ENCODE data around the gene RPL7A. TPM values are rescaled to one million over a fixed set of nuclear protein-coding genes. Genes with fewer than 3 reads are reported as not detected.

RPL7A gene
- total and polyA plus RNA-seq, 2 donors (not counting 3 experiments of a cell fraction or from before 2014, with no cell fraction given): 2,112 to 2,329 TPM

DNA sequence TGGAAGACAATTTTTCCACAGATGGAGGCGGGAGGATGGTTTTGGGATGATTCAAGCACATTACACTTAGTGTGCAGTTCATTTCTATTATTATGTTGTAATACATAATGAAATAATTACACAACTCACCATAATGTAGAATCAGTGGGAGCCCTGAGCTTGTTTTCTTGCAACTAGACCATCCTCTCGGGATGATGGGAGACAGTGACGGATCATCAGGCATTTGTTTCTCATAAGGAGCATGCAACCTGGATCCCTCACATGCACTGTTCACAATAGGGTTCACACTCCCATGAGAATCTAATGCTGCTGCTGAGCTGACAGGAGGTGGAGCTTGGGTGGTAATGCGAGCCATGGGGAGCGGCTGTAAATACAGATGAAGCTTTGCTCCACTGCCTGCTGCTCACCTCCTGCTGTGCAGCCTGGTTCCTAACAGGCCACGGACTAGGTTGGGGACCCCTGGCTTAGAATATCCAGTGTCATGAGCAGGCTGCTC lies 29.8 kb downstream of the RPL7A start:
- dilution Hi-C loops (cut with MboI; ENCODE audit: extremely low pct_ligation_motif_present, low sequenced_read_pairs): no loop called here
- peaks cover 3% of the 10 kb centered on the region in 2 experiments for H3K36me3 ChIP-seq (ENCODE audit: control insufficient read depth in 2 of 2, extremely low read depth in 1 of 2, insufficient read depth in 2 of 2, low read length in 2 of 2)
- DNase-seq (ENCODE audit: low read depth, low spot score) (no peak), FAIRE-seq (no peak)
- H3K27ac ChIP-seq (ENCODE audit: insufficient read depth, low read depth, low read length): no peak overlapping the region
- H3K9me3 ChIP-seq (replicated peaks; ENCODE audit: control insufficient read depth, insufficient read depth, low read length): no peaks in the 10 kb centered on the region
- H3K79me2 ChIP-seq (ENCODE audit: control insufficient read depth, insufficient read depth, low read length): peaks cover 30% of the 10 kb centered on the region
- H3K4me1 ChIP-seq (ENCODE audit: control insufficient read depth, extremely low read depth, insufficient read depth, low read length): peaks cover 10% of the 10 kb centered on the region
- H3K9me1 ChIP-seq (replicated peaks; ENCODE audit: control insufficient read depth, extremely low read depth, insufficient read depth, low read length): no peaks in the 10 kb centered on the region
- H3K4me2 ChIP-seq (ENCODE audit: insufficient read depth, low read length): no peak overlapping the region
- intact Hi-C loops (cut with micrococcal nuclease): loop anchor here (2.0 kb wide), 1 partner anchor 19 kb away; no protein-coding TSS in a partner anchor
- BruUV-seq (replicated peaks): no TSS peak
- no peaks in the 10 kb centered on the region for H3K27me3 ChIP-seq (ENCODE audit: control insufficient read depth in 2 of 2, insufficient read depth in 2 of 2, low read length in 2 of 2)
- no peak overlapping the region for H3K9ac ChIP-seq (replicated peaks; ENCODE audit: extremely low read depth, insufficient read depth, low read length)
- no peak for TF ChIP-seq POLR2A (IDR thresholded peaks at IDR 0.05; ENCODE audit: low read depth, low read length)
- TF ChIP-seq MYC (IDR thresholded peaks at IDR 0.05; ENCODE audit: low read depth, low read length): no peak
- TF ChIP-seq POLR2AphosphoS5 (IDR thresholded peaks at IDR 0.05; ENCODE audit: insufficient read depth, low read depth, low read length): no peak
- no peak for TF ChIP-seq MAX (IDR thresholded peaks at IDR 0.05; ENCODE audit: insufficient read depth, insufficient read length)
- TF ChIP-seq GATA2 (IDR thresholded peaks at IDR 0.05; ENCODE audit: insufficient read depth, insufficient read length, low read depth, low read length): no peak
- TF ChIP-seq, protein P1, sequence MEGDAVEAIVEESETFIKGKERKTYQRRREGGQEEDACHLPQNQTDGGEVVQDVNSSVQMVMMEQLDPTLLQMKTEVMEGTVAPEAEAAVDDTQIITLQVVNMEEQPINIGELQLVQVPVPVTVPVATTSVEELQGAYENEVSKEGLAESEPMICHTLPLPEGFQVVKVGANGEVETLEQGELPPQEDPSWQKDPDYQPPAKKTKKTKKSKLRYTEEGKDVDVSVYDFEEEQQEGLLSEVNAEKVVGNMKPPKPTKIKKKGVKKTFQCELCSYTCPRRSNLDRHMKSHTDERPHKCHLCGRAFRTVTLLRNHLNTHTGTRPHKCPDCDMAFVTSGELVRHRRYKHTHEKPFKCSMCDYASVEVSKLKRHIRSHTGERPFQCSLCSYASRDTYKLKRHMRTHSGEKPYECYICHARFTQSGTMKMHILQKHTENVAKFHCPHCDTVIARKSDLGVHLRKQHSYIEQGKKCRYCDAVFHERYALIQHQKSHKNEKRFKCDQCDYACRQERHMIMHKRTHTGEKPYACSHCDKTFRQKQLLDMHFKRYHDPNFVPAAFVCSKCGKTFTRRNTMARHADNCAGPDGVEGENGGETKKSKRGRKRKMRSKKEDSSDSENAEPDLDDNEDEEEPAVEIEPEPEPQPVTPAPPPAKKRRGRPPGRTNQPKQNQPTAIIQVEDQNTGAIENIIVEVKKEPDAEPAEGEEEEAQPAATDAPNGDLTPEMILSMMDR (IDR thresholded peaks at IDR 0.05; ENCODE audit: extremely low read depth in 1 of 2, insufficient read depth in 1 of 2, low read depth in 1 of 2, low read length in 2 of 2): no peak
- no peak for TF ChIP-seq EZH2 (IDR thresholded peaks at IDR 0.05; ENCODE audit: borderline replicate concordance, low read depth, low read length, severe bottlenecking)
- no peak for TF ChIP-seq FOS (IDR thresholded peaks at IDR 0.05; ENCODE audit: borderline replicate concordance, insufficient read depth, low read length)
- ChIA-PET POLR2A (interaction anchor here (1.8 kb wide), 1 partner anchor 30 kb away, joined by 10 read pairs; the partner anchor contains the start of genes MED22 and RPL7A), CTCF (interaction anchor here (0.9 to 3.2 kb wide), 4 partner anchors 17 to 109 kb away, joined by 3 to 10 read pairs (median 3); partner anchors contain the start of genes MED22 and RPL7A)
- H3K4me3 ChIP-seq (replicated peaks in 1 of 3; ENCODE audit: insufficient read depth in 1 of 3, low read depth in 1 of 3, low read length in 3 of 3): no peak overlapping the region
- no peak overlapping the region for H2AFZ ChIP-seq (ENCODE audit: low read depth, low read length)
- peaks cover 2% of the 10 kb centered on the region for H4K20me1 ChIP-seq (replicated peaks; ENCODE audit: control insufficient read depth, extremely low read depth, insufficient read depth, low read length)
